Adipose tissue (tissue), 3 donors: ENCODE results near the gene PDZD8. TPM values are rescaled to one million over a fixed set of nuclear protein-coding genes. Genes with fewer than 3 reads are reported as not detected.

ENCODE experiments used
- H3K27ac ChIP-seq: one replicate; pipeline ENCODE4 v1.5.1; 2013; ENCODE audit warnings: low read depth, low read length
- WGBS, 3 donors: extraction: QIAGEN DNeasy Blood & Tissue Kit; methylation state at CpG; one replicate each; pipeline ENCODE4 v1.1.7; 2013; 5-methylcytosine and 5-hydroxymethylcytosine counted together
- polyA plus RNA-seq, 3 donors: library from polyadenylated mRNA; stranded (reverse); fragments of 200-250 nt; gene quantifications; one replicate each; pipeline ENCODE4 v1.2.3, GENCODE V29; 2013
- donor health status: healthy with polysubstance abuse.
- donor health status: Bipolar disorder and iron deficiency.
- donor health status: healthy.

Gene PDZD8
- polyA plus RNA-seq = 10 to 100 TPM in 1 of 3 donors, 1 to 10 TPM in 2; 3.8 to 11.8 (median 9.5) TPM

DNA sequence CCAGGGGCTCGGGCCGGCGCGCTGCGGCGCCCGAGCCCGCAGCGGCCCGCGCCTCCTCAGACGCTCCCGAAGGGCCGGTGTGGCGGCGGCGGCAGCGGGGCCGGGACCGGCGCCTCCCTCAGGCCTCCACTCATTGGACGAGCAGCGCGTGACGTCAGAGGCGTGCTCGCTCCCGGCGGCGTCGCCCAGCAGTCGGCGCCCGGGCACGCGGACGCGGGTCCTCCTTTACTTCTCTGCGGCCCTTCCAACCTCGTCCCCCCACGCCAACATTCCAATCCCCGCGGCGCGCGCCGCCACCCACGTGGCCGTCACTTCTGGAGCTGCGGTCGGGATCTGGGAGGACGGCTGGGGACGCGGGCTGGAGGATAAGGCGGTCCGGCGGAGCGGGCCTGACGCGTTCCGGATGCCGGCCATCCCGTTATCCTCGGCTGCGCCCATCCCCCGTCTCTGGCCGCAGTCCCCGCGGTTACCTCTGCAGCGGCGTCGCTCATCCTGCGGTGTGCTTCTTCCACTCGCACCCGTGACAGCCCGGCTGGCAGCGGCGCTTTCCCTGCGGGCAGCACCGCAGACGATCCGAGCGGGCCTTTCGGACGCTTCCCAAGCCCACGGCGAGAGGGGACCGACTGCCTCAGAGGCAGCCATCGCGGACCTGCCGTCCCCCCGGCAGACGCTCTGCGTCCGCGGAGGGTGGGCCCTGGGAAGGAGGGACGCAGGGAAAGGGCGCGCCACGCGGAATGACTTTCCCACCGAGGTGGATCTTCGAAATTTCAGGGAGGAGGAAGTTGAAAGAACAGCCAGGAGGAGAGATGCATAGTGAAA lies at the start of gene PDZD8:
Gene PDZD8, minus strand, starts transcription at position 81 of the 819 bp plus-strand sequence. CDS start 213 bp downstream, outside the sequence.
- 0 to 1% (median 0%) methylated on average over 94 to 103 of the region's 103 CpGs for WGBS, 3 donors
- peak within 1 kb of the TSS; percentile 98 for H3K27ac ChIP-seq

DNA sequence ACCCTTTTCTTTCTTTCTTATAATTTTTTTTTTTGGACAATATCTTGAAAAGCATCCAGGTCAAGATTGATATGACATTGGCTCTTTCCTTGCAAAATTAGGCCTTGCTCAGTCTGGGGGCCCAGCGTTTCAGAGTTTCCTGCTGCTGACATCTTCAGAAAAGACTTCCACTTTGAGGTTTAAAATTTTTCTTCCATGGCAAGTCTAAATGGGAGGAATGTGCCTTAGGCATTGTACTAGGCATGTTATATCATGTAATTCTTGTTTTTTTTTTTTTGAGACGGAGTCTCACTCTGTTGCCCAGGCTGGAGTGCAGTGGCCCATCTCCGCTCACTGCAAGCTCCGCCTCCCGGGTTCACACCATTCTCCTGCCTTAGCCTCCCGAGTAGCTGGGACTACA lies 48.9 kb upstream of the PDZD8 start:
- 87 to 94% (median 87%) methylated on average over 6 of the region's 6 CpGs for whole genome bisulfite sequencing, 3 donors
- H3K27ac ChIP-seq = no peak overlapping the region

DNA sequence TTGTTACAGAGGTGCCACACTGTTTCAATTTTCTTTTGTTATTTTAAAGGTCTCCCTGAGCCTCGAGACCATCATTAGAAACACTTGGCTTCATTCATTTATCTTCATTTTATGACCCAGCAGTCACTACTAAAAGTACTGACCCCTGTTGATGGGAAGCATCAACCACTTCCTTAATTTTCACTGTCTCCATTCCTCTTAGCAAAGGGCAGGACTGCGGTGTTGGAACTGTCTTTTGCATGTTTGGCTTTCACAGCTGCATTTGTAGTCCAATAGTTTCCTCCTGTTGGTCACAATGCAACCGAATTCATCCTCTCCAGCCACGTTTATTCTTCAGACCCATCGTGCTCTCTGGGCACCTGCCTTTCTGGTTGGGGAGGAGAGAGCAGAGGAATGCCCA lies 46.7 kb upstream of the PDZD8 start:
- H3K27ac ChIP-seq = no peak overlapping the region
- 48 to 80% (median 56%) methylated on average over 5 of the region's 5 CpGs for WGBS, 3 donors

- WGBS, 3 donors = 64 to 95% (median 94%) methylated on average over 5 of the region's 5 CpGs
- no peak overlapping the region for H3K27ac ChIP-seq
Observed at GRCh38 chr10:117420768-117421167, 45.5 kb upstream of the PDZD8 start.

DNA sequence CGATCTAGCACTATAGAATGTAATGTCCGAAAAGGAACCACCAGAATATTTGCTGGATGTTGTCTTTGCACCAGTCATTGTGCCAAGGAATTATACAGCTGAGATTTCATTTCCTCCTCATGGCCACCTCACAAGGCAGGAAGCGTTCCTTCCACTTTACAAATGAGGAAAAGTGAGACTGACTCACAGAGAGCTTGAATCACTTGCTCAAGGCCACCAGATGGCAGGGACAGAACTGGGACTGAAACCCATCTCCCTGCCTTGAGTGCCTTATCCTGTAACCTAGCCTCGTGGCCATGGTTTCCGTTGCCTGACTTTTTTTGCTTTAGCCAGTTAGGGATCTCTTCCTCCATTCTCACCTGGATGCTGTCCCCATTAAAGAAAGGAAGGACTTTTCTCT lies 44.7 kb upstream of the PDZD8 start:
- no peak overlapping the region for H3K27ac ChIP-seq
- 64 to 74% (median 67%) methylated on average over 5 of the region's 5 CpGs for WGBS, 3 donors

DNA sequence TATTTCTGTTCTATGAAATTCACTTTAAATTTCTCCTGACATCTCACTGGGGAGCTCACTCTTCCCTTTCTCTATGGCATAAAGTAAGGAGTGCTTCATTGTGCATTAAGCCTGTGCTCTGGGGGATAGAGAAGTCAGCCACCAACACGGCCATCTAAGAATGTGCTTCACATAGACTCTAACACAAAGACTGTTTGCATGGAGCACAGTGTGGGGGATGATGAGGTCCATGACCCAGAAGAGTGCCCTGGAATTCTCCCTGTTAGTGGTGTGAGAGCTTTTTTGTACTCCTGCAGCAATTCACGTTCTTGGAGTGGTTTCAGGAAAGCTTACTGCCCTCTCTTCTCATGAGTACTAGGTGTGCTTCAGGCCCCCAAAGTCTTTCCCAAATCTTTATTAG lies 43.9 kb upstream of the PDZD8 start:
- no peak overlapping the region for H3K27ac ChIP-seq
- 69 to 79% (median 76%) methylated on average over 2 of the region's 2 CpGs for WGBS, 3 donors

DNA sequence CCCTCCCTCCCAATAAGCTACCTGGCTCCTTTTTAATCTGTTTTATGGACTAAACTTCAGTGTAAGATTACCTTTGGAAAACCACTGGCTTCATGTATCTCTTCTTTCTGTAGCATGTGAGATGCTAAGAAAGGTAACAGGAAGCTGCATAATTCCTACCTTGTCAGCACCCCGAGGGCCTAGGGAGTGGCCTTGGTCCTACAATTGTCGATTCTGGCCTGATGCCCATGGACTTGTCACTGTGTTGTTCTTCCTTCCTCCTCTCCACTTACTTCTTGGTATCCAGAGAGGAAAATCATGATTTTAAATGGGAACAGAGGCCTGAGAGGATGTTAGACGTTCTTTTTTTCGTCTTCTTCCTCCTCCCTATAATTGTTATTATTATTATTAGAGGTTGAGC lies 42.9 kb upstream of the PDZD8 start:
- H3K27ac ChIP-seq = no peak overlapping the region
- WGBS, 3 donors = 36 to 53% (median 46%) methylated on average over 4 of the region's 4 CpGs

DNA sequence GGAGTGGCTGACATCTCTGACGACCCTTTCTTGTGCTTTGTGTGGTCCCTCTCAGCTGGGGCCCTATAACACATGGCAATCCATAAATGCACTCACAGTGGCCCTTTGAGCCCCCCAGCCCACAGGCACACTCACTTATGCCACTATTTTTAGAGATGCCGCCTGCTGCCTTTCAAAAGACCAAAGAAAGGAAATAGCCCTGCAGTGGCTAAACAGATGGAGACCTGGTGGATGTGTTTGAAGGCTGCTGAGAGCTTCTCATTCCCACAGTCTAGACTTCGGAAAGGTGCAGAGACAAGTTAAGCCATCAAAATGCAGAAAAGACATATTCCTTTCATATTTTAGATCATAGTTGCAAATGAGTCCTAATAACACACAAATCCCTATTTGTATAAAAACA lies 42.0 kb upstream of the PDZD8 start:
- 48 to 74% (median 57%) methylated on average over 3 of the region's 3 CpGs for WGBS, 3 donors
- H3K27ac ChIP-seq = no peak overlapping the region

DNA sequence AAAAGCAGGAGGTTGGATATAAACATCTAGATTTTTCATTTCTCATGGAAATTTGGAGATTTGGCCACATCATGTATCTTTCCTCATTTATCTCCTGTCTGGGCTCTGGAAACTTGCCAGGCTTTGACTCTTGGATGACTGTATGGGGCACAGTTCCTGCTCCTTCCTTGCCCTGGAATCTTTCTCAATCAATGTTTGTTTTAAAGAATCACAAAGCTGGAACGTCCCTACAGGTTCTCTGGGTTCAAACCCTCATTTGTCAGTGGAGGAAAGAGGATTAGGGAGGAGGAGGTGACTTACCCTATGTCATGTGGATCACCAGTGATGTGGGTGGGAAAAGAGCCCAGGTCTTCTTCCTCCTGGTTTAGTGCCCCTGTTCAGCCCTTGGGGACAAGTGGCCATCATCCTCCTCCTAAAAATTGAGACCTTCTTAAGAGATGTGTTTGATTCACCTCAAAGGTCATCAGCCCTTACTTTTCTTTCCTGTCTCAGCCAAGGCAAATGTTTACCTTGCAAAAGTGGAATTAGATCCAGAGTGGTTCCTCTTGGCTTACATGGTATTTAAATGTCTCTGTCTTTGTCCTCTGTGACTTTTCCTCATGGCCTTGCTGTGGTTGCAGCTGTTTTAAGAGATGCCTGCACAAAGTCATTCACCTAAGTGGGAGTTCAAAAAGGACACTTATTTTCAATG lies 38.8 kb upstream of the PDZD8 start:
- H3K27ac ChIP-seq = no peak overlapping the region
- 13 to 24% (median 14%) methylated on average over 1 of the region's 1 CpG for WGBS, 3 donors

GRCh38 chr10:117412469-117413010 lies 37.3 kb upstream of the PDZD8 start:
- WGBS, 3 donors = 80 to 88% (median 85%) methylated on average over 5 of the region's 5 CpGs
- no peak overlapping the region for H3K27ac ChIP-seq

DNA sequence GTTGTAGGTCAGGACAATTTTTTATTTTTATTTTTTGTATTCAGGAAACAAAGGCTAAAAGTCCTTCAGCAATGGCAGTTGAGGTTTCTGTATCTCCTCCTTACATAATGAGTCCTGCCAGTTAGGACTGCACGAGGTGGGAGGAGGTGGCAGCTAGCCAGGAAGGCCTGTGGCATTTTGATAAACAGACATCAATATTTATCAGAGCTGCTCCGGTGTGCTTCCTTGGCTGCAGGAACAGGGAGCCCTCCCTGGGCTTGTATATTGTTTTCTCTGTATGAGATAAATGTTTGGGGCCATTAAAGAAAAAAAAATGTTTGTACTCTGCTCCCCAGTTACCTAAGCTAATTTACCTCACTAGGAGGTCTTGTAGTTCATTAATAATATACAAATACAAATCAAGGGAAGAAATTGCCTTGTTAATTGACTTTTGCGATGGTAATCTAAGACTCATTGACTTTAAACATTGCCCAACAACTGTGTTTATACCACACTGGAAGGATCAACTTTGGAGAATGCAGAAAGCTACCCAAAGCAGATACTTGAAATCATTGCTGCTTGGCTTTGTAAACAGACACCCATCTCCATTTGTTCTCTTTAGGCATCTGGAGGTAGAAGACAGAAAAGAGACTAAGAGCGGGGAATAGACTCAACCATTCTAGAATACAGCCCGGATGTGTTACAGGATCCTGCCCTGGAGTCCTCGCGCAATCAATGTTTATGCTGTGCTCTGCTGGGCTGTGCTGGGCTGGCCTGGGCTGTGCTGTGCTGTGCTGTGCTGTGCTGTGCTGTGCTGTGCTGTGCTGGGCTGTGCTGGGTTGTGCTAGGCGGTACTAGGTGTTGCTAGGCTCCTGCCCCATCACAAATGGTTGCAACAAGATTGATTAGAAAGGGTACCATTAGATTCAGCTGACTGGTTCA lies 36.5 kb upstream of the PDZD8 start:
- H3K27ac ChIP-seq = no peak overlapping the region
- 44 to 62% (median 61%) methylated on average over 8 of the region's 8 CpGs for WGBS, 3 donors

DNA sequence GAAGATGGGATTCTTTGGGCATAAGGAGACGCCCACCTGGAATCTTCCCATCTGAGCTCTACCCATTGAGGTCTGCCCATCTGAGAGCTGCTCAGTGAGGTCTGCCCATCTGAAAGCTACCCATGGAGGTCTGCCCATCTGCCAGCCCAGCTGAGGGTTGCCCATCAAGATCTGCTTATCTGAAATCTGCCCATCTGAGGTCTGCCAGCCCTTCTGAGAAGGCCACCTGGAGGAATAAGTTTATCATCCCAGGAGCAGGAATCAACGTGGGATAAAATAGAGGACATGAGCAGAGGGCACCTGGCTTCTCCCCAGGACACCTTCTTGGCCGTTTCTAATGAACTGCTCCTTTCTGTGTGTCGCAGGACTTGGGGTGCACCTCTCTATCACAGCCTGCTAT lies 35.3 kb upstream of the PDZD8 start:
- 65 to 77% (median 72%) methylated on average over 4 of the region's 4 CpGs for WGBS, 3 donors
- no peak overlapping the region for H3K27ac ChIP-seq

GRCh38 chr10:117409549-117410305 lies 34.5 kb upstream of the PDZD8 start:
- WGBS, 3 donors = 66 to 82% (median 70%) methylated on average over 5 of the region's 5 CpGs

DNA sequence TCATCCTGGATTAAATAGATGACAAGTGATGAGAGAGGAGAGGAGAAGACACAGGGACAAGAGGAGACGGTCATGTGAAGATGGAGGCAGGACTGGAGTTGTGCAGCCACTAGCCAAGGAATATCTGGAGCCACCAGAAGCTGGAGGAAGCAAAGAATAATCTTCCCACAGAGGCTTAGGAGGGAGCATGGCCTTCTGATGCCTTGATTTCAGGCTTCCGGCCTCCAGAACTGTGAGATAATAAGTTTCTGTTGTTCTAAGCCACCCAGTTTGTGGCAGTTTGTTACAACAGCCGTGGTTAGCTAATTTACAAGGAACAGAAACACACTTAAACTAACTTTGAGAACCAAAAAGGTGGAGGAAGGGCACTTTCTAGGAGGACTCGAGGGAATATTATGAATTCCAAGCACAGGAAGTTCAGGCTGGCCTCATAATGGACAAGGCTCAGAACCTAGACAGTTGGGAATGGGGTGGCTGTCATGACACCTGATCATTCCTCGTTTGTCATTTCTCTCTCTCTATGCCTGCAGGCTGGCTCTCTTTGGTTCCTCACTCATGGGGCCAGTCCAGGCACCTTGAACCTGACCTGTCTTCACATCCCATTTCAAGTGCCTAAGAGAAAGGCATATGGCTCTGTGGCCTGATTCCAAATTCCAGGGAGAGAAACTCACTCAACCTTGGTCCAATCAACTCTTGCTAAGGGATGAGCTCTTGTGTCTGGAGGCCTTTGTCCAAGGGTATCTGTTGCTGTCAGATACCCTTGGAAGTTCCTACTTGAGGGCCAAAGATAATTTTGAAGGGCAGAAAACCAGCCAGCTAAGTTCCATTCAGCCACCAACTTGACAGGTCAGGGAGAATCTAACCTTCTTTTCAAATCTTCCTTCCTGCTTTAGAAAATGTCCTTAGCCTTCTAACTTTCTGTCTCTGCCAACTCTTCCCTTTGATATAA lies 33.5 kb upstream of the PDZD8 start:
- H3K27ac ChIP-seq = no peak overlapping the region
- WGBS, 3 donors = 46 to 85% (median 62%) methylated on average over 5 of the region's 5 CpGs

More at GRCh38 chr10:117409549-117410305, 34.5 kb upstream of the PDZD8 start:
- no peak overlapping the region for H3K27ac ChIP-seq

GRCh38 chr10:117405730-117406129 lies 30.5 kb upstream of the PDZD8 start:
- 56 to 72% (median 57%) methylated on average over 3 of the region's 3 CpGs for WGBS, 3 donors
- no peak overlapping the region for H3K27ac ChIP-seq

GRCh38 chr10:117400329-117400728 lies 25.1 kb upstream of the PDZD8 start:
- no peak overlapping the region for H3K27ac ChIP-seq
- WGBS, 3 donors = 81 to 86% (median 82%) methylated on average over 3 of the region's 3 CpGs
